Lower leg skin (tissue), 4 donors: ENCODE measurements around the gene NRXN3. TPM values are rescaled to one million over a fixed set of nuclear protein-coding genes. Genes with fewer than 3 reads are reported as not detected.

Experiments
- DNase-seq, 2 donors: peaks; one replicate each; pipeline ENCODE4 v3.0.0-alpha.2; 2019; ENCODE audit warnings: low spot score in 2 of 2
- H3K4me3 ChIP-seq: fragments of 200-600 bp; sonication (generic); 2 replicates; pipeline ENCODE4 v1.5.1; 2017; ENCODE audit warnings: mild to moderate bottlenecking, low read depth; ENCODE audit not compliant: poor library complexity, severe bottlenecking
- POLR2A ChIP-seq, 2 donors: fragments of 450-650 bp; IDR thresholded peaks; one replicate each; pipeline ENCODE4 v1.6.1; 2016 to 2017; ENCODE audit warnings: antibody characterized with exemption in 2 of 2, mild to moderate bottlenecking in 1 of 2, moderate library complexity in 1 of 2
- WGBS, 2 donors: methylation state at CpG; one replicate each; pipeline ENCODE4 v1.1.5; 2018; 5-methylcytosine and 5-hydroxymethylcytosine counted together
- intact Hi-C: fragments of 100-400 bp; cut with DNase I; formaldehyde crosslinking; loops from one replicate; pipeline ENCODE4 v1.15.0; 2023; ENCODE audit warnings: low total_unique reads
- total RNA-seq, 4 donors: library from RNA; depleted of rRNA; stranded (reverse); fragments of >200 nt; gene quantifications; one replicate each; pipeline ENCODE4 v1.1.0, GENCODE V29; 2016
- TF ChIP-seq, protein P1 (sequence below), 3 donors: fragments of 450-650 bp; IDR thresholded peaks; one replicate each; pipeline ENCODE4 v1.5.1; 2016; ENCODE audit warnings: antibody characterized with exemption in 3 of 3, mild to moderate bottlenecking in 3 of 3, moderate library complexity in 2 of 3

Gene NRXN3
- total RNA-seq, 4 donors from 2014 or later = 0.61 to 2.4 (median 1.7) TPM

DNA sequence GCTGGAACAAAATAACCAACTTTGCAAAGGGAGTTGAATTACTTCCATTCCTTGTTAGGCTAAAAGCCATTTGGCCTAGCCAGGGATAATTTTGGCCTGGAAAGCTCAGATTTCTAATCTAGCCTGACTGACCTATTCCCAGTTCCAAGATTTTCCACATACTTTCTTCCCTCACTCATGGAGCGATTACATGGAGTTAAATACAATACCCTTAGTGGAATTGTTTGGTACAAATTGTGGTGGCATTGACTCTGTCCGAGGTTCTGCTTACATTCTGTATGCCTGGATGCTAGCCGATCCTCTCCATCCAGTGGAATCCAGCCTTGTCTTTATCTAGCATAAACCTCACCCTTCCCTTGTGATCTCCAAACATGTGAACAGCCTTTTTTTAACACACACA lies 1076.0 kb downstream of the NRXN3 start:
- intact Hi-C loops = no loop called here
- no peak overlapping the region for H3K4me3 ChIP-seq
- TF ChIP-seq POLR2A (IDR thresholded peaks at IDR 0.05) = no peak
- TF ChIP-seq, protein P1, sequence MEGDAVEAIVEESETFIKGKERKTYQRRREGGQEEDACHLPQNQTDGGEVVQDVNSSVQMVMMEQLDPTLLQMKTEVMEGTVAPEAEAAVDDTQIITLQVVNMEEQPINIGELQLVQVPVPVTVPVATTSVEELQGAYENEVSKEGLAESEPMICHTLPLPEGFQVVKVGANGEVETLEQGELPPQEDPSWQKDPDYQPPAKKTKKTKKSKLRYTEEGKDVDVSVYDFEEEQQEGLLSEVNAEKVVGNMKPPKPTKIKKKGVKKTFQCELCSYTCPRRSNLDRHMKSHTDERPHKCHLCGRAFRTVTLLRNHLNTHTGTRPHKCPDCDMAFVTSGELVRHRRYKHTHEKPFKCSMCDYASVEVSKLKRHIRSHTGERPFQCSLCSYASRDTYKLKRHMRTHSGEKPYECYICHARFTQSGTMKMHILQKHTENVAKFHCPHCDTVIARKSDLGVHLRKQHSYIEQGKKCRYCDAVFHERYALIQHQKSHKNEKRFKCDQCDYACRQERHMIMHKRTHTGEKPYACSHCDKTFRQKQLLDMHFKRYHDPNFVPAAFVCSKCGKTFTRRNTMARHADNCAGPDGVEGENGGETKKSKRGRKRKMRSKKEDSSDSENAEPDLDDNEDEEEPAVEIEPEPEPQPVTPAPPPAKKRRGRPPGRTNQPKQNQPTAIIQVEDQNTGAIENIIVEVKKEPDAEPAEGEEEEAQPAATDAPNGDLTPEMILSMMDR (IDR thresholded peaks at IDR 0.05) = no peak
- 78 to 79% methylated on average over 3 of the region's 3 CpGs for WGBS, 2 donors
- no peak for DNase-seq

GRCh38 chr14:79248126-79248525 lies 1078.0 kb downstream of the NRXN3 start:
- TF ChIP-seq POLR2A (IDR thresholded peaks at IDR 0.05) = no peak
- TF ChIP-seq, protein P1 (IDR thresholded peaks at IDR 0.05) = no peak
- no peak overlapping the region for H3K4me3 ChIP-seq
- intact Hi-C loops = no loop called here
- 62 to 75% methylated on average over 2 of the region's 2 CpGs for WGBS, 2 donors
- no peak for DNase-seq

- TF ChIP-seq, protein P1 (IDR thresholded peaks at IDR 0.05) = no peak
- TF ChIP-seq POLR2A (IDR thresholded peaks at IDR 0.05) = no peak
- no peak for DNase-seq
- intact Hi-C loops = no loop called here
- no peak overlapping the region for H3K4me3 ChIP-seq
- WGBS, 2 donors = 61 to 62% methylated on average over 3 of the region's 3 CpGs
Measured at GRCh38 chr14:79248771-79249170, 1078.6 kb downstream of the NRXN3 start.

DNA sequence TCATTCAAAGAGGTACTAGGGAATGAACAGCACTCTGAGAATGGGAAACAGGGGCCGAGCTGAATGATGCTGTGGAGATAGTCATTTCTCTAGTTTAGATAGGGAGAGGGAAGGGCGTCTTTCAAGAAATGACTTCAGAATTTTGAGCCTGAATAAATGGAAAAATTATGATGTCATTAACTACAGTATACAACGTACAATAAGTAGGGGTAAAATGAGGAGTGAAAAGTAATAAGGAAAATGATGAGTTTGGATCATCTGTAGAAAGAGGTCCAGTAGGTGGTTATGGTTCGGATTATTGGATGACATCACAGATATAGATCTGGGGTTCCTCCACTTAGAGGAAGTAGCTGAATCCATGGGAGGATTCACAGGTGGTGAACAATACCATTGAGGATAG lies 1081.1 kb downstream of the NRXN3 start:
- WGBS, 2 donors = 88 to 89% methylated on average over 4 of the region's 4 CpGs
- DNase-seq = no peak
- intact Hi-C loops = no loop called here
- TF ChIP-seq POLR2A (IDR thresholded peaks at IDR 0.05) = no peak
- TF ChIP-seq, protein P1 (IDR thresholded peaks at IDR 0.05) = no peak
- H3K4me3 ChIP-seq = no peak overlapping the region

GRCh38 chr14:79253576-79253975 lies 1083.4 kb downstream of the NRXN3 start:
- H3K4me3 ChIP-seq = no peak overlapping the region
- no peak for DNase-seq
- intact Hi-C loops = no loop called here
- 79 to 90% methylated on average over 3 of the region's 3 CpGs for WGBS, 2 donors
- no peak for TF ChIP-seq POLR2A (IDR thresholded peaks at IDR 0.05)
- TF ChIP-seq, protein P1 (IDR thresholded peaks at IDR 0.05) = no peak

DNA sequence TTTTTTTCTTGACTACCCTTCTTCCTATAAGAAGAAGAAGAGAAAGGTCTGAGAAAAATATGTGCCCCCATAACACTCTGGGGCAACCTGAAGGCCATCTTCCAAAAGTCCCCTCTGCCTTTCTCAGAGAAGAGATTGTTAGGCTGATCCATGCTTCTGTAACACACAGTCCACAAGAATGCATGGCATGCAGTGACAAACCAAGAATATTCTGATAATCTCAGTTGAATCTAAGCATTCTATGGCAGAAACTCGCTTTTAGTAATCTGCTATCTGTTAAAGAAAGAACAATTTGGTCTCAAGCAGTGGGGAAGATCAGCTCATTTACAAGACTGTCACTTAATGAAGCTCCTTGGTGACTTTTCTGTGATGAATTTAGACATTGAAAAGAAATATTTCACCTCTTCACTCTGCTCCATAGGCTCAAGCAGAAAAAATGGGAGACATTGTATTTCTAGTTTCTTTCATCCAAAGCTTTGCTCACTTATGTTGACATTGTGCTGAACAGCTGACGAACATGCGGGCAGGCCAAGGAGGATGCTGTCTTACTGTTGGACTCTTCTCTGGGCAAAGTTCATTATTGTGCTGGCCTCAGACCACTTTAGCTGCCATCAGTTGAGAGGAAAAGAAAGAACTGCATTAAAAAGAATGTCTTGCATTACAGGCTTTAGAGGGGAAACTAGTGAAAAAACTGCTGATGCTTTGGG lies 1084.0 kb downstream of the NRXN3 start:
- intact Hi-C loops = no loop called here
- 68 to 82% methylated on average over 3 of the region's 3 CpGs for WGBS, 2 donors
- H3K4me3 ChIP-seq = no peak overlapping the region
- DNase-seq = no peak
- TF ChIP-seq, protein P1 (IDR thresholded peaks at IDR 0.05) = no peak
